HepG2 (cell line): ENCODE data around the gene TBCCD1. TPM values are rescaled to one million over a fixed set of nuclear protein-coding genes. Genes with fewer than 3 reads are reported as not detected.
A peak's percentile ranks its signal among the peaks of the same experiment; 100 is the strongest.

ENCODE experiments used
- ATF7 ChIP-seq, 2 experiments: fragments of 450-650 bp in 1 of 2; sonication (generic) in 1 of 2; formaldehyde crosslinking in 1 of 2; IDR thresholded peaks; 2 replicates each; pipeline versions ENCODE4 v1.4.0 to v1.6.1; 2016 to 2020; ENCODE audit warnings: antibody characterized with exemption in 1 of 2, mild to moderate bottlenecking in 1 of 2, missing genetic modification reagents in 1 of 2
- BRF2 ChIP-seq: sonication (generic); formaldehyde crosslinking; IDR thresholded peaks from 2 replicates; pipeline ENCODE4 v1.8.1; 2022; ENCODE audit warnings: mild to moderate bottlenecking, missing genetic modification reagents
- CBX1 ChIP-seq: IDR thresholded peaks from one replicate; pipeline ENCODE4 v1.6.1; 2016; ENCODE audit warnings: antibody characterized with exemption, low read depth
- CEBPB ChIP-seq: IDR thresholded peaks from 2 replicates; pipeline ENCODE4 v1.6.1; 2011; ENCODE audit warnings: low read depth, low read length, improper control_type of control experiment, borderline replicate concordance
- CREM ChIP-seq, 2 experiments: sonication (generic) in 1 of 2; formaldehyde crosslinking in 1 of 2; IDR thresholded peaks; 2 replicates each; pipeline versions ENCODE4 v1.4.0 to v1.6.1; 2016 to 2020; ENCODE audit warnings: antibody characterized with exemption in 1 of 2, mild to moderate bottlenecking in 1 of 2, missing genetic modification reagents in 1 of 2
- DMAP1 ChIP-seq: IDR thresholded peaks from 2 replicates; pipeline ENCODE4 v1.6.1; 2016
- FOXP1 ChIP-seq, 2 experiments: fragments of 450-650 bp in 1 of 2; IDR thresholded peaks; 2 replicates each; pipeline ENCODE4 v1.6.1; 2017 to 2018; ENCODE audit warnings: antibody characterized with exemption in 1 of 2
- HNRNPL ChIP-seq: fragments of 200-400 bp; formaldehyde crosslinking; IDR thresholded peaks from 2 replicates; pipeline ENCODE4 v1.6.1; 2017; ENCODE audit warnings: mild to moderate bottlenecking, low read depth, low read length
- MXD4 ChIP-seq: IDR thresholded peaks from 2 replicates; pipeline ENCODE4 v1.6.1; 2016; ENCODE audit warnings: mild to moderate bottlenecking, missing biosample characterization, missing genetic modification reagents
- NFKB2 ChIP-seq: sonication (generic); formaldehyde crosslinking; IDR thresholded peaks from 2 replicates; pipeline ENCODE4 v1.4.0; 2020; ENCODE audit warnings: missing genetic modification reagents, borderline replicate concordance
- SRSF1 ChIP-seq: fragments of 200-400 bp; formaldehyde crosslinking; optimal IDR thresholded peaks from 2 replicates; pipeline ENCODE3; 2017; ENCODE audit warnings: mild to moderate bottlenecking, low read depth, low read length, moderate library complexity
- SRSF9 ChIP-seq: fragments of 200-400 bp; formaldehyde crosslinking; IDR thresholded peaks from 2 replicates; pipeline ENCODE4 v1.6.1; 2018; ENCODE audit warnings: borderline replicate concordance, mild to moderate bottlenecking, low read depth, low read length; ENCODE audit not compliant: insufficient read depth, poor library complexity, severe bottlenecking
- ZBTB7B ChIP-seq: sonication (generic); formaldehyde crosslinking; IDR thresholded peaks from 2 replicates; pipeline ENCODE4 v1.4.0; 2020; ENCODE audit warnings: missing genetic modification reagents
- ZC3H4 ChIP-seq: sonication (generic); formaldehyde crosslinking; IDR thresholded peaks from 2 replicates; pipeline ENCODE4 v1.4.0; 2020; ENCODE audit warnings: missing genetic modification reagents, borderline replicate concordance
- ZNF260 ChIP-seq: sonication (generic); formaldehyde crosslinking; IDR thresholded peaks from 2 replicates; pipeline ENCODE4 v1.4.0; 2020; ENCODE audit warnings: missing genetic modification reagents, low read depth, mild to moderate bottlenecking, borderline replicate concordance
- ZNF496 ChIP-seq: sonication (generic); formaldehyde crosslinking; IDR thresholded peaks from 2 replicates; pipeline ENCODE4 v1.8.1; 2023; ENCODE audit warnings: mild to moderate bottlenecking, moderate library complexity, missing genetic modification reagents; ENCODE audit not compliant: insufficient replicate concordance
- ZNF691 ChIP-seq: sonication (generic); formaldehyde crosslinking; IDR thresholded peaks from 2 replicates; pipeline ENCODE4 v1.4.0; 2020; ENCODE audit warnings: missing genetic modification reagents, low read depth, mild to moderate bottlenecking, borderline replicate concordance
- ZNF737 ChIP-seq: sonication (generic); formaldehyde crosslinking; IDR thresholded peaks from 2 replicates; pipeline ENCODE4 v1.5.0; 2020; ENCODE audit warnings: missing genetic modification reagents, mild to moderate bottlenecking, borderline replicate concordance
- polyA plus RNA-seq, 8 experiments: library from polyadenylated mRNA; depleted of rRNA in 3 of 8; stranded (reverse) in 7 of 8; unstranded in 1 of 8; fragments of >200 nt; fragmentation: Illumina TruSeq in 4 of 8; extraction: Trizol in 4 of 8; gene quantifications; 2 replicates each; pipeline versions ENCODE4 v1.2.1 to v1.2.3, GENCODE V29; 2011 to 2016; ENCODE audit warnings: low read depth in 4 of 8, missing spikeins in 1 of 8, mixed read lengths in 1 of 8; ENCODE audit not compliant: insufficient read depth in 1 of 8
- total RNA-seq, 5 experiments: library from RNA; depleted of rRNA; stranded (reverse); fragments of >200 nt; fragmentation: Illumina TruSeq; extraction: Trizol; gene quantifications; 2 replicates each; pipeline ENCODE4 v1.2.3, GENCODE V29; 2016; ENCODE audit warnings: low read depth in 1 of 5
- TF ChIP-seq, protein P1 (sequence below): sonication (generic); formaldehyde crosslinking; IDR thresholded peaks from 2 replicates; pipeline ENCODE4 v1.4.0; 2020; ENCODE audit warnings: missing genetic modification reagents

Gene TBCCD1
- total and polyA plus RNA-seq, 2 of the 13 experiments (the other 11 are each of a cell fraction or from before 2014, with no cell fraction given), result 13.6 to 16.2 TPM

GRCh38 chr3:186612721-186613636, 45.8 kb upstream of the TBCCD1 start, which contains the start of gene AHSG (continued):
- TF ChIP-seq ZBTB7B (CRISPR knock-in tag) (peak; percentile 84), MXD4 (CRISPR knock-in tag) (peak; percentile 48; the same call in 1 of the 2 replicates), ZC3H4 (CRISPR knock-in tag) (no peak; the same call in 1 of the 2 replicates), NFKB2 (CRISPR knock-in tag) (peak; percentile 96), ZNF496 (CRISPR knock-in tag) (no peak), CREM (IDR thresholded peaks at IDR 0.05) (peak; percentile 96), CREM (CRISPR knock-in tag; IDR thresholded peaks at IDR 0.05) (no peak), ZNF260 (CRISPR knock-in tag) (no peak), FOXP1 (IDR thresholded peaks at IDR 0.05) (0 out of 2 replicates have a peak, but pooled peaks have one; percentile 57), FOXP1 (CRISPR knock-in tag; IDR thresholded peaks at IDR 0.05) (peak; percentile 89), ZNF691 (CRISPR knock-in tag) (peak; percentile 79; the same call in 1 of the 2 replicates), CEBPB (peak; percentile 87), ATF7 (IDR thresholded peaks at IDR 0.05) (peak; percentile 40; the same call in 1 of the 2 replicates), ATF7 (CRISPR knock-in tag; IDR thresholded peaks at IDR 0.05) (peak; percentile 87), HNRNPL (peak; percentile 50; the same call in 1 of the 2 replicates), SRSF9 (no peak), ZNF737 (no peak; the same call in 1 of the 2 replicates), BRF2 (CRISPR knock-in tag) (peak; percentile 85; the same call in 1 of the 2 replicates), CBX1 (peak; percentile 98), SRSF1 (no peak), DMAP1 (peak; percentile 76; the same call in 1 of the 2 replicates)
- TF ChIP-seq, protein P1, sequence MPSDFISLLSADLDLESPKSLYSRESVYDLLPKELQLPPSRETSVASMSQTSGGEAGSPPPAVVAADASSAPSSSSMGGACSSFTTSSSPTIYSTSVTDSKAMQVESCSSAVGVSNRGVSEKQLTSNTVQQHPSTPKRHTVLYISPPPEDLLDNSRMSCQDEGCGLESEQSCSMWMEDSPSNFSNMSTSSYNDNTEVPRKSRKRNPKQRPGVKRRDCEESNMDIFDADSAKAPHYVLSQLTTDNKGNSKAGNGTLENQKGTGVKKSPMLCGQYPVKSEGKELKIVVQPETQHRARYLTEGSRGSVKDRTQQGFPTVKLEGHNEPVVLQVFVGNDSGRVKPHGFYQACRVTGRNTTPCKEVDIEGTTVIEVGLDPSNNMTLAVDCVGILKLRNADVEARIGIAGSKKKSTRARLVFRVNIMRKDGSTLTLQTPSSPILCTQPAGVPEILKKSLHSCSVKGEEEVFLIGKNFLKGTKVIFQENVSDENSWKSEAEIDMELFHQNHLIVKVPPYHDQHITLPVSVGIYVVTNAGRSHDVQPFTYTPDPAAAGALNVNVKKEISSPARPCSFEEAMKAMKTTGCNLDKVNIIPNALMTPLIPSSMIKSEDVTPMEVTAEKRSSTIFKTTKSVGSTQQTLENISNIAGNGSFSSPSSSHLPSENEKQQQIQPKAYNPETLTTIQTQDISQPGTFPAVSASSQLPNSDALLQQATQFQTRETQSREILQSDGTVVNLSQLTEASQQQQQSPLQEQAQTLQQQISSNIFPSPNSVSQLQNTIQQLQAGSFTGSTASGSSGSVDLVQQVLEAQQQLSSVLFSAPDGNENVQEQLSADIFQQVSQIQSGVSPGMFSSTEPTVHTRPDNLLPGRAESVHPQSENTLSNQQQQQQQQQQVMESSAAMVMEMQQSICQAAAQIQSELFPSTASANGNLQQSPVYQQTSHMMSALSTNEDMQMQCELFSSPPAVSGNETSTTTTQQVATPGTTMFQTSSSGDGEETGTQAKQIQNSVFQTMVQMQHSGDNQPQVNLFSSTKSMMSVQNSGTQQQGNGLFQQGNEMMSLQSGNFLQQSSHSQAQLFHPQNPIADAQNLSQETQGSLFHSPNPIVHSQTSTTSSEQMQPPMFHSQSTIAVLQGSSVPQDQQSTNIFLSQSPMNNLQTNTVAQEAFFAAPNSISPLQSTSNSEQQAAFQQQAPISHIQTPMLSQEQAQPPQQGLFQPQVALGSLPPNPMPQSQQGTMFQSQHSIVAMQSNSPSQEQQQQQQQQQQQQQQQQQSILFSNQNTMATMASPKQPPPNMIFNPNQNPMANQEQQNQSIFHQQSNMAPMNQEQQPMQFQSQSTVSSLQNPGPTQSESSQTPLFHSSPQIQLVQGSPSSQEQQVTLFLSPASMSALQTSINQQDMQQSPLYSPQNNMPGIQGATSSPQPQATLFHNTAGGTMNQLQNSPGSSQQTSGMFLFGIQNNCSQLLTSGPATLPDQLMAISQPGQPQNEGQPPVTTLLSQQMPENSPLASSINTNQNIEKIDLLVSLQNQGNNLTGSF (CRISPR knock-in tag), result peak; percentile 50; the same call in 1 of the 2 replicates
